K562 (cell line): ENCODE data around the gene ECD. TPM values are rescaled to one million over a fixed set of nuclear protein-coding genes. Genes with fewer than 3 reads are reported as not detected.

Experiments
- BCL6 ChIP-seq: fragments of 250-450 bp; sonication (Bioruptor Pico); IDR thresholded peaks from 2 replicates; pipeline ENCODE4 v1.4.0; 2020
- CHD1 ChIP-seq: fragments of 200-600 bp; sonication (generic); IDR thresholded peaks from one replicate; pipeline ENCODE4 v1.6.1; 2012; ENCODE audit warnings: mild to moderate bottlenecking, moderate library complexity, low read length, inconsistent platforms
- CREBBP ChIP-seq: IDR thresholded peaks from one replicate; pipeline ENCODE4 v1.6.1; 2012; ENCODE audit warnings: low read depth, mild to moderate bottlenecking, control low read depth, inconsistent platforms, low read length
- CREM ChIP-seq: IDR thresholded peaks from 2 replicates; pipeline ENCODE4 v1.6.1; 2014; ENCODE audit warnings: antibody characterized with exemption, low read depth
- CTBP1 ChIP-seq: fragments of 450-650 bp; IDR thresholded peaks from 2 replicates; pipeline ENCODE4 v1.6.1; 2016; ENCODE audit warnings: borderline replicate concordance
- CXXC5 ChIP-seq: fragments of 250-450 bp; sonication (Bioruptor Pico); IDR thresholded peaks from 2 replicates; pipeline ENCODE4 v1.8.0; 2022; ENCODE audit warnings: inconsistent platforms, mild to moderate bottlenecking, moderate library complexity
- DPF2 ChIP-seq: fragments of 450-650 bp; IDR thresholded peaks from 2 replicates; pipeline ENCODE4 v1.6.1; 2016
- ETV1 ChIP-seq: fragments of 450-650 bp; conservative IDR thresholded peaks from 2 replicates; pipeline ENCODE4 v1.6.1; 2016; ENCODE audit warnings: missing genetic modification characterization, control low read depth, low read depth, missing compliant biosample characterization
- ETV6 ChIP-seq, 3 experiments: fragments of 150-350 bp in 1 of 3; sonication (generic) in 1 of 3; formaldehyde crosslinking in 1 of 3; IDR thresholded peaks; 2 replicates each; pipeline versions ENCODE4 v1.6.1 to v1.8.0; 2014 to 2022; ENCODE audit warnings: borderline replicate concordance in 2 of 3, low read depth in 2 of 3, antibody characterized with exemption in 1 of 3, low read length in 1 of 3, mild to moderate bottlenecking in 1 of 3, missing genetic modification reagents in 1 of 3
- FOSL1 ChIP-seq: fragments of 200-800 bp; sonication (Bioruptor generic); conservative IDR thresholded peaks from 2 replicates; pipeline ENCODE4 v1.6.1; 2016; ENCODE audit warnings: missing genetic modification characterization, missing compliant biosample characterization
- FOXK2 ChIP-seq, 2 experiments: fragments of 450-650 bp; IDR thresholded peaks in 1 of 2; conservative IDR thresholded peaks in 1 of 2; 2 replicates each; pipeline ENCODE4 v1.6.1; 2016; ENCODE audit warnings: low read depth in 2 of 2, mild to moderate bottlenecking in 1 of 2
- GABPA ChIP-seq: fragments of 200-800 bp; sonication (Bioruptor generic); conservative IDR thresholded peaks from 2 replicates; pipeline ENCODE4 v1.6.1; 2016; ENCODE audit warnings: low read depth, missing genetic modification characterization, missing compliant biosample characterization
- MIER1 ChIP-seq: fragments of 450-650 bp; IDR thresholded peaks from 2 replicates; pipeline ENCODE4 v1.6.1; 2016; ENCODE audit warnings: antibody characterized with exemption, mild to moderate bottlenecking, low read depth
- RBM15 ChIP-seq: fragments of 200-400 bp; formaldehyde crosslinking; IDR thresholded peaks from 2 replicates; pipeline ENCODE4 v1.6.1; 2018; ENCODE audit warnings: mild to moderate bottlenecking, low read length, moderate library complexity; ENCODE audit not compliant: insufficient read depth
- TEAD1 ChIP-seq, 2 experiments: fragments of 450-650 bp in 1 of 2; sonication (generic) in 1 of 2; formaldehyde crosslinking; IDR thresholded peaks; 2 replicates each; pipeline versions ENCODE4 v1.4.0 to v1.8.0; 2020 to 2022; ENCODE audit warnings: mild to moderate bottlenecking in 2 of 2, missing genetic modification reagents in 1 of 2
- ZNF384 ChIP-seq: IDR thresholded peaks from 2 replicates; pipeline ENCODE4 v1.6.1; 2012; ENCODE audit warnings: low read depth, low read length, improper control_type of control experiment
- polyA plus RNA-seq, 8 experiments: library from polyadenylated mRNA; depleted of rRNA in 4 of 8; stranded (reverse) in 5 of 8; unstranded in 3 of 8; fragments of >200 nt; fragmentation: Nextera tagmentation in 2 of 8; fragmentation: Illumina TruSeq in 1 of 8; extraction: Ambion mirVana in 2 of 8; extraction: Trizol in 1 of 8; gene quantifications; 2 replicates each; pipeline versions ENCODE4 v1.2.1 to v1.2.3, GENCODE V29; 2011 to 2014; ENCODE audit warnings: inconsistent platforms in 1 of 8, missing spikeins in 1 of 8
- total RNA-seq, 7 experiments: library from RNA; depleted of rRNA in 6 of 7; stranded (reverse); fragments of >200 nt in 6 of 7; fragmentation: Illumina TruSeq in 2 of 7; extraction: Trizol in 2 of 7; gene quantifications; 2 replicates each; pipeline versions ENCODE4 v1.2.1 to v1.2.3, GENCODE V29; 2011 to 2021; ENCODE audit warnings: low replicate concordance in 1 of 7
- TF ChIP-seq, protein P1 (sequence below), 2 experiments: IDR thresholded peaks; 2 replicates each; pipeline ENCODE4 v1.6.1; 2012; ENCODE audit warnings: improper control_type of control experiment in 2 of 2, low read depth in 2 of 2, low read length in 2 of 2, borderline replicate concordance in 1 of 2
- TF ChIP-seq, protein P2 (sequence below): fragments of 450-650 bp; IDR thresholded peaks from 2 replicates; pipeline ENCODE4 v1.6.1; 2014; ENCODE audit warnings: low read depth, mild to moderate bottlenecking, moderate library complexity, borderline replicate concordance

ECD gene
- total and polyA plus RNA-seq, 9 of the 15 experiments (the other 6 are each of a cell fraction or from before 2014, with no cell fraction given) = 33.5 to 79.9 (median 53.2) TPM

DNA sequence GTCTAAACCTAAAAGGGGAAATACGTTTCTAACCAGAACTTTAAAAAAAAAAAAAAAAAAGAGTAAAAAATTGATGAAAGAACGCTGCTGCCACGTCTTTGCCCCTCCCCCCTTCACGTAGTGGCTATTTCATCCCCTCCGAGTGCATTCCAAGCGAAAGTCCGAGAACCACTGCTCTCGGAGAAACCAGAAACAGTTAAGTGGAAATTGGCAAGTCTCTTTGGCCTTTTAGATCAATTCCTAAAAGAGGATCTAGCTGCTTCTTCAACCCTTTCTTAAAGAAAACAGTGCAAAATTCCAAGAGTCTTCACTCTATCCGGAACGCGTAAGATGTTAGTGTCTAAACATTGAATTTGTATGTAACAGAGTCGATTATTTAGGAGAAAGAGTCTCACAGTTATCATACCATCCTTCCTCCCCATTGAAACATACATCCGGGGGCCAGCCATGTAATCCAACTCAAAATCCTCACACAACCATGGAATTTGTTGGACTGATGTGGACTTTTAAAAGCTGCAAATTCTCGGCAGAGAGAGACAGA lies 72.3 kb downstream of the ECD start (continued):
- TF ChIP-seq CHD1 (peak; percentile 52), ZNF384 (peak; percentile 64; the same call in 1 of the 2 replicates), GABPA (peak; percentile 17; the same call in 1 of the 2 replicates), CXXC5 (CRISPR knock-in tag) (peak; percentile 78), CREBBP (no peak), CREM (peak; percentile 61), DPF2 (peak; percentile 30; the same call in 1 of the 2 replicates), MIER1 (peak; percentile 24; the same call in 1 of the 2 replicates), CTBP1 (0 out of 2 replicates have a peak, but pooled peaks have one; percentile 34), BCL6 (no peak), ETV6 (IDR thresholded peaks at IDR 0.05; ENCODE audit: borderline replicate concordance in 1 of 2, low read depth in 2 of 2, low read length in 1 of 2) (0 out of 4 replicates have a peak, but pooled peaks of 1 of the 2 experiments have one; percentile 34), ETV6 (CRISPR knock-in tag; IDR thresholded peaks at IDR 0.05; ENCODE audit: borderline replicate concordance) (no peak), ETV1 (peak; percentile 30), FOXK2 (conservative IDR thresholded peaks at IDR 0.05 in 1 of 2, IDR thresholded peaks at IDR 0.05 in 1 of 2; ENCODE audit: low read depth in 2 of 2) (peak in 1 of 2 experiments; percentile 41; a peak in 1 of 4 replicates), TEAD1 (CRISPR knock-in tag; IDR thresholded peaks at IDR 0.05) (0 out of 4 replicates have a peak, but pooled peaks of 1 of the 2 experiments have one; percentile 44), RBM15 (no peak), FOSL1 (tag) (peak; percentile 26; the same call in 1 of the 2 replicates)
- TF ChIP-seq, protein P1, sequence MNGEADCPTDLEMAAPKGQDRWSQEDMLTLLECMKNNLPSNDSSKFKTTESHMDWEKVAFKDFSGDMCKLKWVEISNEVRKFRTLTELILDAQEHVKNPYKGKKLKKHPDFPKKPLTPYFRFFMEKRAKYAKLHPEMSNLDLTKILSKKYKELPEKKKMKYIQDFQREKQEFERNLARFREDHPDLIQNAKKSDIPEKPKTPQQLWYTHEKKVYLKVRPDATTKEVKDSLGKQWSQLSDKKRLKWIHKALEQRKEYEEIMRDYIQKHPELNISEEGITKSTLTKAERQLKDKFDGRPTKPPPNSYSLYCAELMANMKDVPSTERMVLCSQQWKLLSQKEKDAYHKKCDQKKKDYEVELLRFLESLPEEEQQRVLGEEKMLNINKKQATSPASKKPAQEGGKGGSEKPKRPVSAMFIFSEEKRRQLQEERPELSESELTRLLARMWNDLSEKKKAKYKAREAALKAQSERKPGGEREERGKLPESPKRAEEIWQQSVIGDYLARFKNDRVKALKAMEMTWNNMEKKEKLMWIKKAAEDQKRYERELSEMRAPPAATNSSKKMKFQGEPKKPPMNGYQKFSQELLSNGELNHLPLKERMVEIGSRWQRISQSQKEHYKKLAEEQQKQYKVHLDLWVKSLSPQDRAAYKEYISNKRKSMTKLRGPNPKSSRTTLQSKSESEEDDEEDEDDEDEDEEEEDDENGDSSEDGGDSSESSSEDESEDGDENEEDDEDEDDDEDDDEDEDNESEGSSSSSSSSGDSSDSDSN (IDR thresholded peaks at IDR 0.05; ENCODE audit: borderline replicate concordance in 1 of 2, low read depth in 2 of 2, low read length in 2 of 2) = 0 out of 4 replicates have a peak, but pooled peaks of 1 of the 2 experiments have one; percentile 65
- TF ChIP-seq, protein P2, sequence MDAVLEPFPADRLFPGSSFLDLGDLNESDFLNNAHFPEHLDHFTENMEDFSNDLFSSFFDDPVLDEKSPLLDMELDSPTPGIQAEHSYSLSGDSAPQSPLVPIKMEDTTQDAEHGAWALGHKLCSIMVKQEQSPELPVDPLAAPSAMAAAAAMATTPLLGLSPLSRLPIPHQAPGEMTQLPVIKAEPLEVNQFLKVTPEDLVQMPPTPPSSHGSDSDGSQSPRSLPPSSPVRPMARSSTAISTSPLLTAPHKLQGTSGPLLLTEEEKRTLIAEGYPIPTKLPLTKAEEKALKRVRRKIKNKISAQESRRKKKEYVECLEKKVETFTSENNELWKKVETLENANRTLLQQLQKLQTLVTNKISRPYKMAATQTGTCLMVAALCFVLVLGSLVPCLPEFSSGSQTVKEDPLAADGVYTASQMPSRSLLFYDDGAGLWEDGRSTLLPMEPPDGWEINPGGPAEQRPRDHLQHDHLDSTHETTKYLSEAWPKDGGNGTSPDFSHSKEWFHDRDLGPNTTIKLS = peak; percentile 85; the same call in 1 of the 2 replicates
